HG03108 (cell line): ENCODE measurements around the gene GRIPAP1.

ENCODE experiments used
- ATAC-seq: cut with Tn5 transposase; IDR thresholded peaks from one replicate; pipeline ENCODE4 v1.9.1; 2021; ENCODE audit warnings: moderate library complexity; ENCODE audit not compliant: unreplicated experiment

The GRIPAP1 gene, protein sequence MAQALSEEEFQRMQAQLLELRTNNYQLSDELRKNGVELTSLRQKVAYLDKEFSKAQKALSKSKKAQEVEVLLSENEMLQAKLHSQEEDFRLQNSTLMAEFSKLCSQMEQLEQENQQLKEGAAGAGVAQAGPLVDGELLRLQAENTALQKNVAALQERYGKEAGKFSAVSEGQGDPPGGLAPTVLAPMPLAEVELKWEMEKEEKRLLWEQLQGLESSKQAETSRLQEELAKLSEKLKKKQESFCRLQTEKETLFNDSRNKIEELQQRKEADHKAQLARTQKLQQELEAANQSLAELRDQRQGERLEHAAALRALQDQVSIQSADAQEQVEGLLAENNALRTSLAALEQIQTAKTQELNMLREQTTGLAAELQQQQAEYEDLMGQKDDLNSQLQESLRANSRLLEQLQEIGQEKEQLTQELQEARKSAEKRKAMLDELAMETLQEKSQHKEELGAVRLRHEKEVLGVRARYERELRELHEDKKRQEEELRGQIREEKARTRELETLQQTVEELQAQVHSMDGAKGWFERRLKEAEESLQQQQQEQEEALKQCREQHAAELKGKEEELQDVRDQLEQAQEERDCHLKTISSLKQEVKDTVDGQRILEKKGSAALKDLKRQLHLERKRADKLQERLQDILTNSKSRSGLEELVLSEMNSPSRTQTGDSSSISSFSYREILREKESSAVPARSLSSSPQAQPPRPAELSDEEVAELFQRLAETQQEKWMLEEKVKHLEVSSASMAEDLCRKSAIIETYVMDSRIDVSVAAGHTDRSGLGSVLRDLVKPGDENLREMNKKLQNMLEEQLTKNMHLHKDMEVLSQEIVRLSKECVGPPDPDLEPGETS

DNA sequence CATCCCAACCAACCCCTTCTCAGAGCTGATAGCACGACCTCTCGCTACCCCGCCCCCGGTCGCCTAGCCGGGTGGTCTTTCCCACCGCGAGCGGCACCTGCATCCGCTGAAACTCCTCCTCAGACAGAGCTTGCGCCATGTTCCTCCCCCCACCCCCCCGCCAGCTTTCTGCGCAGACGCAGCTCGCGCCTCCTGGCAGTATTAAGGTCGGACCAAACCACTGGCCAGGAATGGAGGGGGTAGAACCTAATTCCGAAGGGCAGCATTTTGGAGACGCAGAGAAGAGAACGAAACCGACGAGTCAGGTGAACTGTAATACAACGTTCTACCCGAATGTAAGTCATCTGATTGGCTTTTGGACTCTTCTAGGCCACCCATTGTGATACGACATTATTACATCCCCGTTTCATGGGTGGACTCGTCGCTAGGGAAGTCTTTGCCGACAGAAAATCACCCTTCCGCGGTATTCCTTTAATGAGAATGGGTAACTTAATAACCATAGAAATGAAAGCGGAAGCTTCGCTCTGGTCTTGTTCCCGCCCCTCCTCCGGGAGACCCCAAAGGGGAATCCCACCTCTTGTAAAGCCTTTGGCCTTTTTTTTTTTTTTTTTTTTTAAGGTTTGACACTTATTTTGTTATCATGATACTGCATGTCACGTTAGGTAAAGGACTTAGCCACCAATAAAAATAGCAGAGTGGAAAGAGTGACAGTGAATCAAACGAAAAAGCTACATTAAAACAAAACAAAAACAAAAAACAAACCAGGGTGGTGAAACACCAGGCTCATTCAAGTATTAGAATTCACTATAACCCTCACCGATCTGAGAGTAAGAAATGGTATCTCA lies at the start of gene GRIPAP1:
Gene GRIPAP1, minus strand, starts transcription at position 174 of the 845 bp plus-strand sequence. Its CDS starts 35 bp downstream, at position 139.
- ATAC-seq: peak; percentile 75

DNA sequence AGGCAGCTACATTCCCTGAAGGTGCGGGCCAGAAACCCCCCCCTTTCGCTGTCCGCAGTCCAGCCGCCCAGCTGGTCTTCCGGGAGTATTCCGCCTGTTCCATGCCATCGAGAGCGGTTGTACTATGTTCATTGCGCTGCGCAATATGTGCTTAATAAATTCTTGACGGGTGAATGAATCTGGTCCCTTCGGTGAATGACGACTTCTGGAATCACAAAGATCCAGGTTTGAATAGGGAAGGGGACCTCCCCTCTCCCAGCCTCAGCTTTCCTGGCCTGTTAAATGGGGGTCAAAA lies 41.9 kb upstream of the GRIPAP1 start:
- no peak for ATAC-seq

DNA sequence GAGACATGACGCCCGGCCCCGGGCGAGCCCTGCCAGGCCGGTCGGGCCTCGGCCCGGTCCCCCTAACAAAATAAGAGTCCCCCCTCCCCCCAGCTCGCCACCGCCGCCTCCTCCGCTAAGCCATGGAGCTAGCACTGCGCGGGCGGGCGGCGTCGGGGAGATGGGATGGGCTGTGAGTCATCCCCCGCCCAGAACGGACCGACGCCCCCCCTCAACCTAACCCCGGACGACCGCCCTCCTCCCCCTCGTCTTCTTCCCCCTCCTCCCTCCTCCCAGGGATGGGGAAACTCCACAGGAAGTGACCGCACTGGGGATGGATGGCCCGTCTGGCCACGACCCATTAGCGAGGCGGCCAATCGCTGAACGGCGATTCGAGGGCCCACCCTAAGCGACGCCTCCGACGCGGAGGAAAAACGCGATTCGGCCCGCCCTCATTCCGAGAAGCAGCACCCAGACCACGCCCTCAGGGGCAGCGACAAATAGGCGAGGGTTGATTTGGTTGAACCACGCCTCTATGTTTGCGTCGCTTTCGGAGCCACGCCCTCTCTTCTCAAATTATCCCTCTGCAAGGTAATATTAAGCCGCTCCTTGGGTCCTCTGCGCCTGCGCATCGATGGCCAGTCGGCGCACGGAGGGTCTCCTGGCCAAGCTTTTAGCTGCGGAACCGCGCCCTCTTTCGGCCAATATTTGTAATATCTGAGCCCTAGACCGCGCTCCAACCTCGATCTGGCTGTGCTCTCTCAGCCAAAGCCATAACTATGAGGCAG lies 41.3 kb upstream of the GRIPAP1 start, which contains the start of gene TFE3:
Gene TFE3, minus strand, starts transcription at position 138 of the 767 bp plus-strand sequence. Its CDS starts 131 bp downstream, at position 7.
- peak; percentile 85 for ATAC-seq

DNA sequence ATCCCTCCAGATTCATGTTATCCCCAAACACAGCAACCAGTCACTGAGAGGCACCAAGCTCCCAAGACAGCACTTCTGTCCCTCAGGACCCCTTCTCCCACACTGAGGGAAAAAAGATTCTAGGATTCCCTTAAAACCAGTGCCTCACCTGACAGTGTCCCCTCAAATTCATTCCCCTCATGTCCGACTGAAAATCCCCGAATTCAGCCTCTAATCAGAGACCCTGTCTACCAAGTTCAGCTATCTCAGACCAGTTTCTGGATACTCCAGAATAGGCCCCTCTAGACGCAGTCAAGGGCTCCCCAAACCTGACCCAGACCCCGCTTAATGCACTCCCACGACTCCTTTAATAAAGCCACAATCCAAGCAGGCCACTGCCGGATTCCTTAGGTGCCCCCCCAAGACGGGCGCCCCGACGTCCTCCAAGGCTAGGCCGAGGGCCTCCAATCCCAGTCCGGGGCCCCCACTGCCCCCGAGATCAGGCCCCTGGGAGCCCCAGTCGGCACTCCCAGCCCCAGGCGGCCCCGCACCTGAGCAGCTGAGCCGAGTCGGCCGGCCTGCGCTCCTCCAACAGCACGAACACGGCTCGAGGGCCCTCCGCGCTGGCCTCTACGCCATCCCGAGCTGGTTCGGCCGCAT lies 40.6 kb upstream of the GRIPAP1 start:
- ATAC-seq: no peak

DNA sequence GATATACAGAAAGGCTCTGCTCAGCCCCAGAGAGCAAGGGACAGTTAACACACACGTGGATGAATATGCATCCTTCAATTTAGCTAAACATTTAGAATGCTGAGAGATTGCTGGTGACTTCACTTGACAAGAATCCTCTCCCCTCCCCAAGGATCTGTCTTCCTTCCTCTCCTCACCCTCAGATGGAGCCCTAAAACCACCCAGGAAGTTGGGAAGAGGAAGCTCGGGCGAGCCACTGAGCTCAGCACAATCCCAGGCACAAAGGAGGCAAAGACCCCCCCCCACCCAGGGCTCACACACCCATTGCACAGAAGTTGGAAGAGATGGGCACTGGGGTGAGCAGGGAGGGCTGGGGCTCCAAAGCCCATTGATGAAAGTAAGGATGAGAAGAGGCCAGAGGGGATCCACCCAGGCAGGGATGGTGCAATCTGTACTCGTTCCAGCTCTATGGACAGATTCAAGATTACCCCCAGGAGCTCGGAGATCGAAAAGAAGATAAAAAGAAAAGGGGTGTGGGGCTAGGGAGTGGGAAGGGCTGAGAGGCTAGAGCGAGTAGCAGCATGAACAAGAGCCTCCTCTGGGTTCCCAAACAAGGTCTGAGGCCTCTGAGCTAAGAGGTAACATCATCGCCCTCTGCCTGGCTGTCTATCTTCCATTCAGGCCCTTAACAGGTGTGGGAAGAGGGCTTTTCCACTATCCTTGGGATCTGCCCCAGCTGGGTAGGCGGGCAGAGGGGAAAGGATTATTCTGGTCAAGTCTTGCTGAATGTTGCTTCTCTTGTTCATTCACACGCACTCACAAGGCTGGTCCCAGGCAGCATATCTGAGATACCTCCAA lies 39.9 kb upstream of the GRIPAP1 start:
- no peak for ATAC-seq

DNA sequence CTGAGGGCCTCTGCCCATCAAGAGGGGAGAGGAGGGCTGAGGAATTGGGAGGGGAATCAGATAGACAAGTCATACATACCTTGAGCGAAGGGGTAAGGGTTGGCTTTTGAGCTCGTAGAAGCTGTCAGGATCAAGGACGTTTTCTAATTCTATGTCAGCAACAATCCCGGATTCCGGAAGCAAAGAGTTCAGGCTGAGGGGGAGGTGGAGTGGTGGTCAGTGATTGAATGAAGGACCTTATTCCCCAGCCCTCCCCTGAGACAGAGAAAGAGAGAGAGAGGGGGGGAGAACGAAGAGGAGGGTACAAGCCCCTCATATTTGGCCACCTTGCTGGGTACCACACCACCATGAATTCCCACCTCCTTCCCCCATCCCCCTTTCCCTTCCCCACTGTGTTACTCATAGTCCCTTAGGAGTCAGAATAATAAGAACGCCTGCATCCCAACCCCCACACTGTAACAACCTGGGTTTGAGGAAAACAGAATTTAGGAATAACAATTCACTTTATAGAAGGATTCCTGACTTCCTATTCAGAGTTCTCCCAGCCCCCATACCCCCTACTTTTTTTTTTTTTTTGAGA lies 38.4 kb upstream of the GRIPAP1 start:
- ATAC-seq: no peak

DNA sequence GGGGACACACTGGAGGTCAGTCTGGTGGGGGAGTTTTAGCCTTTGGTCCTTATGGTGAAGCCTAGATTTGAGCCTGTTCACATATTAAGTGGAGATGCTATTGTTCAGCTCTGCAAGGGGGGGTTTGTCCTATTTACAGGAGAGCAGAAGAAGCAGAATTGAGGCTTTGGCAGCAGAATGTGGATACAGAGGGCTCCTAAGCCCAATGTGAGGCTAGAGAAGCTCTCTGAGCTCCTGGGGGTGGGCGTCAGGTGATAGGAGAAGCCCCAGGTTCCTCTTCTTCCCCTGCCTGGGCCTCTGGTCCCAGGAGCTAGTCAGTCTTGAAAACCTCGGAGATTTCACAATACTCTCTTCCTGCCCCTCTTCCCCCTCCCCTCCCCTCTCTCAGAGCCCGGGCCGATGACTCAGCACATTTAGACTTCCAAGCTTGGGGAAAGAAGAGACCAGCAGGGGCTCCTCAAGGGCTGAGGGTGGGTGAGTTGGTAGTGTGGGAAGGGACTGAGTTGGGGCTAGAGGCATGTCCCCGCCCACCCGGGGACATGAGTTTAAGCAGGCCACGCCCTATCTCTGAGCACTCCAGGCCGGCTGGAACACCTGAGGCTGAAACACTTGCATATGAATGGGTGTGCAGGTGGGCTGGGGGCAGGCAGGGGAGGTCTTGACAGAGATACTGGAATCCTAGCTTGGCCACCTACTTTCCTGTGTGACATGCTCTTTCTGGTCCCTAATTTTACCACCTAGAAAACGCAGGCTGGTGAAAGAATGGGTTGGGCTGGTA lies 37.7 kb upstream of the GRIPAP1 start:
- ATAC-seq: no peak

DNA sequence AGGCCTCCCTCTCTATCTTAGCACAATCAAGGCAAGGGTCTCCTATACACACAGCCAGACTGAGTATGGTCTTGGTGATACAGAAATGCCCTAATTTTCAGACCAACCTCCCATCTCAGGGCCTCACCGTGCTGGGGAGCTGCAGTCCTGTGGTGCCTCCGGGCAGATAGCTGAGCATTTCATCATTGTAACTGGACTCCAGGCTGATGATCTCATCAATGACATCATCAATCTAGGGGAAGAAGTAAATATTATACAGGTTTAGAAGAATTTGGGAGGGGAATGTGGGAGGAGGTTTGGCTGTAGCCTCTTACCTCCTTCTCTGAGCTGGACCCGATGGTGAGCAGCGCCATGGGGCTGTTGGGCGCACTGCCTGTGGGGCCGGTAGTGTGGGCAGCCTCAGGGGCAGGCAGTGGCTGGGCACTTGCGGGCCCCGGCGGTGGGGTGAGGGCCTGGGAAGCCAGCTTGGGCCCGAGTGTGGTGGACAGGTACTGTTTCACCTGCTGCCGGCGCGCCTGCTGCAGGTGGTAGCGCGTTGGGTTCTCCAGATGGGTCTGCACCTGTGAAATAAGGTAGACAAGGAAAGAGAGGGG lies 35.9 kb upstream of the GRIPAP1 start:
- no peak for ATAC-seq

DNA sequence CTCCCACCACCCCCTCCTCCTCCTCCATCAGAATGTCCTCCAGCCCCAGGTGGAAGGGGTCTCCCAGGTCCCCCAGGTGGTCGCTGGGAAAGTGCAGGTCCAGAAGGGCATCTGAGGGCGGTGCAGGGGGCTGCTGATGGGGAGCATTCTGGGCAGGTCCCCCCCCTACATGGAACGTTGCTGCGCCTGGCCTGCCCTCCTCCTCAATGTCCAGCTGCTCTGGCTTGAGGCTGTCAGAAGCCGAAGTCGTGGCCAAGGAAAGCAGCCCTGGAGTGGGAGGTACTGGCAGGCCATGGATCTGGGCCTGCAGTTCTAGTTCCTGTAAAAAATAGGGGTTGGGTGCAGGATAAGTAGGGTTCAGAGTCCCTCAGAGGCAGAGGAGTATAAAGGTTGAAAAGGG lies 28.2 kb upstream of the GRIPAP1 start:
- ATAC-seq: no peak

DNA sequence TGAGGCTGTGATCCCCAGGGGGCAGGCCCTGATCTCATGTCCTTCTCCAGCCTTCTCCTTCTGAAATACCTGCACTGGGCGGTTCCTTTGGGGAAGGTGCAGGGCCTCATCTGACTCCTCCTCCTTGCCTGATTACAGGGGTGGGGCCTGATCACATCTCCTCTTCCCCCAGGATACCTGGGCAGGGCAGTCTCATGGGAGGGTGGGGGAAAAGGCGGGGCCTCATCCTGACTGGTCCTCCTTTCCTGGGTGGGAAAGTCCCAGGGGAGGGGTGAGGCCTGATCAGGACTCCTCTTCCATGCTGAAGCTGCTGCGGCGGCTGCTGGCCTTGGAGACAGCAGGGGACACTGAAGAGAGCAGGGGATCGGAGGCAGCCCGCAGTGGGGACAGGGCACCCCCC lies 27.8 kb upstream of the GRIPAP1 start:
- ATAC-seq: no peak

DNA sequence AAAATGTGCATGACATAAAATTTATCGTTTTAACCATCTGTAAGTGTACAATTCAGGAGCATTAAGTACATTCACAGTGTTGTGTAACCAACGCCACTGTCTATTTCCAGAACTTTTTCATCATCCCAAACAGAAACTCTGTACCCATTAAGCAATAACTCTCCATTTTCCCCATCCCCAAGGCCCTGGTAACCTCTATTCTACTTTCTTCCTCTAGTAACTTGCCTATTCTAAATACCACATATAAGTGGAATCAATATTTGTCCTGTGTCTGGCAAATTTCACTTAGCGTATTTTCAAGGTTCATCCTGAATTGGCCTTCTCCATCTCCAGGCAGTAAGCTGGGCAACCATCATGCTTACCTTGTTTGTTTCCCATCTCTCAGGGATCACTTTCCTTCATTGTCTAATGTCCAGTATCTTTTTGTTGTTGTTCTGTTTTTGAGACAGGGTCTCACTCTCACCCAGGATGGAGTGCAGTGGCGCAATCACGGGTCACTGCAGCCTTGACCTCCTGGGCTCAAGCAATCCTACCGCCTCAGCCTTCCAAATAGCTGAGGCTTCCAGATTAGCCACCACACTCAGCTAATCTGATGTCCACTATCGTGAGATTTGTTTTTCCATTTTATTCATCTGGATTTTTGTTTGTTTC lies 17.7 kb upstream of the GRIPAP1 start:
- ATAC-seq: no peak

DNA sequence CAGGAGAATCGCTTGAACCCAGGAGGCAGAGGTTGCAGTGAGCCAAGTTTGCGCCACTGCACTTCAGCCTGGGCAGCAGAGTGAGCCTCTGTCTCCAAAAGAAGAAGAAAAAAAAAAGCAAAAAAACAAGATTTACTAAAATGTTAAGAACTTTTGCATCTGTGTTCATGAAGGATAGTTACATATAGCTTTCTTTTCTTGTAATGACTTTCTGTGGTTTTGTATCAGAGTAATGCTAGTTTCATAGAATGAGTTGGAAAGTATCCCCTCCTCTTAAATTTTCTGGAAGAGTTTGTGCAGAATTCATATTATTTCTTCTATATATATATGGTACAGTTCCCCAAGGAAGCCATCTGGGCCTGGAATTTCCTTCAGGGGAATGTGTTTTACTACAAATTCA lies 17.0 kb upstream of the GRIPAP1 start:
- ATAC-seq: no peak

DNA sequence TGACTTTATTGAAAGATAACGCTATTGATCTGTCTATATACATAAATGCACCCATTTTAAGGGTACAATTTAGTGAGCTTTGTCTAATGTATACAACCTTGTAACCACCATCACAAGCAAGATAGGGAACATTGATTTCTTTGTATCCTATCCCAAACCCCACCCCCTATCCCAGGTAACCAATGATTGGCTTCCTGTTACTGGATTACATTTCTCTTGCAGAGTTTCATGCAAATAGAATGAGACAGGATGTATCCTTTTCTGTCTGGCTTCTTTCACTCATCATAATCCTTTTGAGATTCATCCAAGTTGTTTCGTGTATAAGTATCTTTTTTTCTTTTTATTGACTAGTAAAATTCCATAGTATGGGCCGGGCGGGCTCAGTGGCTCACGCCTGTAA lies 1.6 kb upstream of the GRIPAP1 start:
- no peak for ATAC-seq

DNA sequence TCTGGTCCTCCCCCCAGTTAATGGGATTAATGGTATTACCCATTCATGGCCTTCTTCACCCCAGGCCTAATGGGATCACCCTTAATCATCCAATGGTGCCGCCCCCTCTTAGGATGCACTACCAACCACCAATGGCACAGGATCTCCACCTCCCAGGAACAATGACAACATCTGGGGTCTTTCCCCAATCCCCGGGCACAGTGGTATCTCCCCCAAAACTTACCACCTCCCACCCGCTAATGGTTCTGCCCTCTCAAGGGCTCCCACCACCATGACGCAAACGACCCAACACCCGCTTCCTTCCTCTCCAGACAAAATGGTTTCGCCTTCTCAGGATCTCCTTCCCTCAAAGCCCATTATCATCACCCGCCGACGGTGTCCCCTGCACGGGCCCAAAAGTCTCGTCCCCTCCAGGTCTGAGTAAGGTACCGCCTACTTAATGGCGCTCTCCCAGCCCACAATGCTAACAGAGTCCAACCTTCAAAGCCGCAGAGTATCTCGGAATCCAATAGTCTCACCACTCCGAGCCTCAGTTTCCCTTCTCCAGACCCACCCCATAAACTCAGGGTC lies 458 bp downstream of the GRIPAP1 start:
- ATAC-seq: peak; percentile 21

DNA sequence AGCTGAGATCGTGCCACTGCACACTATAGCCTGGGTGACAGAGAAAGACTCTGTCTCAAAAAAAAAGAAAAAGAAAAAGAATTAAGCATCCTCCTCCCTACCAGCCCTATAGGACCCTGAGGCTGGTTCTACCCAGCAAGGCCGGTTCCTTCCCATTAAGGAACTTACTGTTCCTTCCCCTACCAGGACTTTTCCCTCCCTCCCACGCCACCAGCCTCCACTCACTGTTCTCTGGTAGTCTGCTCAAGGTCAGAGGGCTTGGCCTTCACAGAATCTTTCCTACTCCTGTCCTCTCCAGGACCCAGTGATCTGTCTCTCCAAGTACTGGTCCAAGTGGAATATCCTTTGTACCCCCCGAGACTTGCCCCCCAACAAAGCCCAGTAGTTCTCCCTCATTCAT lies 1.4 kb downstream of the GRIPAP1 start:
- ATAC-seq: no peak

DNA sequence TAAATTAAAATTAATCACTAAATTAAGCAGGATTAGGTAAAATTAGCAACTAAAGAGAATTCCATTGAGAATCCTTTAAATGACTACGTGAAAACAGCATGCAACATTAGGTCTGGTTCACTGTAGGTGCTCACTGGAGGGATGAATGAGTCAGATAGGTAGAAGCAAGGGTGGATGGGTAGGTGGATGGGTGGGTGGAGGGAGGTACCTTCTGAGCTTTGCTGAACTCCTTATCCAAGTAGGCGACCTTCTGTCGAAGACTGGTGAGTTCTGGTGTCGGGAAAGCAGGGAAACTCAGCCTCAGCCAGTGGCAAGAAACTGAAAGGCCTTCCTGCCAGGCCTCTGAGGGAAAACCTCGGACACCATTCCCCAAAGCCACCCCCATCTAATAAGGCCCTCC lies 3.0 kb downstream of the GRIPAP1 start:
- ATAC-seq: no peak

DNA sequence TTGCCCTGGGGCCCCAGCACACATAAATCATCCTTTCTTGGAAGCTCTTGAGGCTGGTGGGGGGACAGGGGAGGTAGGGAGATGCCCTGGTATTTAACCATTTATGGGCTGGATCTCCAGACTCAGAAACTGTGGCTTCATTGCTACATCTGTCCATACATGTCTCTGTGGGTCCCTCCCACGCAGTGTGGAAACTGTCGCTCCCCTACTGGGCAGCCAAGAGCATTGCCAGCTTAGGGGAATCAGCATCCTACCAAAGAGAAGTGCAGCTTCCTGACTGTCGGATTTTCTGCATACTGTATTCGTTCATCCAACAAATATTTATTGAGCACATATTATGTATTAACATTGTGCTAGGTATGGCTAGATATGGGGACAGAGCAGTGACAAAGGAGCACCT lies 3.7 kb downstream of the GRIPAP1 start:
- ATAC-seq: no peak
